ENCODE data around the gene MED28.
"Not testable (repeated sequence)": the region's sequence is repeated elsewhere in the genome, so short reads cannot be mapped to it uniquely, and the experiment has no call there.

MED28 gene

DNA sequence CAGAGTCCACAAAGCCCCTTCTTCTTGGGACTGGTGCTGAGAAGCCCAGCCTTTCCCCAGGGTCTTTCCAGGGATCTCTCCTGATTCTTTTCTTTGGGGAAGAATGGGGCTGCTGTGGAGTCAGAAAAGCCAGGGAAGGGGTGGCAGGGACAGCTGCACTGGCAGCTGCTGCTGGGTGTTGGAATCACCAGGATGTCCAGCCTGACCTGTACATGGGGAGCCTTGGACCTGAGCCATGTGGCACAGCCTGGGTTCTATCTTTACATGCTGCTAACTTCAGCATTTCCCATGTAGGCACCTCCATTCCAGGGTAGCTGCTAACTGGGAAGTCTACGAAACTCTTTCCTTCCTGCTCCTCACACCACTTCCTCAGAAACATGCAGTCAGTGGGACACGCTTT is 36.0 kb downstream of the MED28 start:
- TF ChIP-seq TARDBP (IDR thresholded peaks at IDR 0.05) (no peak), ELF4 (IDR thresholded peaks at IDR 0.05) (no peak), BHLHE40 (IDR thresholded peaks at IDR 0.05; ENCODE audit: borderline replicate concordance) (no peak)
- POLR2A ChIA-PET = no interaction called here
- no peak for DNase-seq (ENCODE audit: extremely low spot score)
- CTCF ChIA-PET = no interaction called here

DNA sequence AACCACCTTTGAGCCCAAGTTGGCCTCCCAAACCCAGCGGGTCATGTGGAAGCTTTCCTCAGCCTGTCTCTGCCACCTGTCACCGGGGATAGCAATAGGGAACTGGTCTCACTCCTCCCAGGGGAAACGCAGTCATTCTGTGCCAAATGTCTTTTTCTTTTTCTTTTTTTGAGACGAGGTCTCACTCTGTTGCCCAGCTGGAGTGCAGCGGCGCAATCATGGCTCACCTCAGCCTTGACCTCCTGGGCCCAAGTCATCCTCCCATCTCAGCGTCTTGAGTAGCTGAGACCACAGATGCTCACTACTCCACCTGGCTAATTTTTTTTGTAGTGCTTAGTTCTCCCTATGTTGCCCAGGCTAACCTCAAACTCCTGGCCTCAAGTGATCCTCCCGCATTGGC is 40.3 kb downstream of the MED28 start:
- ChIA-PET CTCF (interaction anchor here (0.6 kb wide), 1 partner anchor 18 kb away, joined by 3 read pairs; no protein-coding TSS in a partner anchor), POLR2A (no interaction called here)
- TF ChIP-seq ZNF384 (IDR thresholded peaks at IDR 0.05) (no peak), FOXK2 (IDR thresholded peaks at IDR 0.05) (no peak)
- TF ChIP-seq, protein P1, sequence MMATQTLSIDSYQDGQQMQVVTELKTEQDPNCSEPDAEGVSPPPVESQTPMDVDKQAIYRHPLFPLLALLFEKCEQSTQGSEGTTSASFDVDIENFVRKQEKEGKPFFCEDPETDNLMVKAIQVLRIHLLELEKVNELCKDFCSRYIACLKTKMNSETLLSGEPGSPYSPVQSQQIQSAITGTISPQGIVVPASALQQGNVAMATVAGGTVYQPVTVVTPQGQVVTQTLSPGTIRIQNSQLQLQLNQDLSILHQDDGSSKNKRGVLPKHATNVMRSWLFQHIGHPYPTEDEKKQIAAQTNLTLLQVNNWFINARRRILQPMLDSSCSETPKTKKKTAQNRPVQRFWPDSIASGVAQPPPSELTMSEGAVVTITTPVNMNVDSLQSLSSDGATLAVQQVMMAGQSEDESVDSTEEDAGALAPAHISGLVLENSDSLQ (IDR thresholded peaks at IDR 0.05) = no peak
- no peak for DNase-seq (ENCODE audit: extremely low spot score)

DNA sequence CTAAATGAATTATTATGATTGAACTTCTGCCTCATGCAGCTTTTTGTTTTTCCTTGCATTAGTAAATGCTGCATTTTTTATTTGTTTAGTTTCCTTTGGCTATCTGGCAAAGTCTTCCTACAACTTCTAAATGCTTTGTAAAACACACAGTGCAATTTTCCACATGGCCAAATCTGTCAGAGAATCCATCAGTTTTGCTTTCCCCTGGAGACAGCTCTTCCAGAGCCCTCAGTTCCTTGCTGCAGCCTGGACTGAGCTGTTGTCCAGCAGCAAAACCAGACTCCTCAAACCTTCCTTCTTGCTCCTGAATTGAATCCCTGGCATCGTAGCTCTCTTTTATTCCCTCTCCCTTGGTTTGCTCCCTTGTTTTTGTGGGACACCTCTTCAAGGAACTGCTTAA is 42.6 kb downstream of the MED28 start:
- POLR2A ChIA-PET = no interaction called here
- TF ChIP-seq FOXM1 (IDR thresholded peaks at IDR 0.05; ENCODE audit: borderline replicate concordance) (no peak), ARNT (IDR thresholded peaks at IDR 0.05) (no peak), NFRKB (IDR thresholded peaks at IDR 0.05) (no peak), FOXA1 (IDR thresholded peaks at IDR 0.05) (no peak), L3MBTL2 (conservative IDR thresholded peaks at IDR 0.05) (no peak), LEF1 (IDR thresholded peaks at IDR 0.05; ENCODE audit: borderline replicate concordance) (no peak), ELF4 (IDR thresholded peaks at IDR 0.05) (no peak), SUZ12 (IDR thresholded peaks at IDR 0.05) (no peak), CTBP1 (IDR thresholded peaks at IDR 0.05; ENCODE audit: borderline replicate concordance) (no peak), ZNF384 (IDR thresholded peaks at IDR 0.05) (no peak), FOXK2 (IDR thresholded peaks at IDR 0.05) (no peak), BHLHE40 (IDR thresholded peaks at IDR 0.05; ENCODE audit: borderline replicate concordance) (no peak), TARDBP (IDR thresholded peaks at IDR 0.05) (no peak), HDGF (IDR thresholded peaks at IDR 0.05; ENCODE audit: borderline replicate concordance) (no peak), SP1 (IDR thresholded peaks at IDR 0.05) (no peak)
- TF ChIP-seq, protein P1 (IDR thresholded peaks at IDR 0.05) = no peak
- DNase-seq (ENCODE audit: extremely low spot score) = no peak
- CTCF ChIA-PET = no interaction called here

DNA sequence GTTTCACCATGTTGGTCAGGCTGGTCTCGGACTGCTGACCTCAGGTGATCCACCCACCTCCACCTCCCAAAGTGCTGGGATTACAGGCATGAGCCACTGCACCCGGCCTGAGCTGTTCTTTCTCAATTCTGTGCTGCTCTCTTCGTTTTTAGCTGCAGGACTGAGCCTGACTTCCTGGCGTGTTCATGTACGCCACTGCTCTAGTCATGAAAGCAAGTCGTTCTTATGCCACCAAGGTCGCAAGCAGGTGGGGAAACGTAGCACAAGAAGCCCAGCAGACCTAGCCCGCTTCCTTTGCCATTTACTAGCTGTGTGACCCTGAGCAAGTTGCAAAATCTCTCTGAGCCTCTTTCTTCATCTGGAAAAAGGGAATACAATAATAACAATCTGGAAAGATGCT is 43.4 kb downstream of the MED28 start:
- TF ChIP-seq HDGF (IDR thresholded peaks at IDR 0.05; ENCODE audit: borderline replicate concordance) (no peak), FOXA1 (IDR thresholded peaks at IDR 0.05) (no peak), LEF1 (IDR thresholded peaks at IDR 0.05; ENCODE audit: borderline replicate concordance) (no peak), ZNF384 (IDR thresholded peaks at IDR 0.05) (no peak), NFRKB (IDR thresholded peaks at IDR 0.05) (no peak), ARNT (IDR thresholded peaks at IDR 0.05) (no peak), BHLHE40 (IDR thresholded peaks at IDR 0.05; ENCODE audit: borderline replicate concordance) (no peak), CTBP1 (IDR thresholded peaks at IDR 0.05; ENCODE audit: borderline replicate concordance) (no peak), TARDBP (IDR thresholded peaks at IDR 0.05) (no peak), SUZ12 (IDR thresholded peaks at IDR 0.05) (no peak), FOXK2 (IDR thresholded peaks at IDR 0.05) (no peak), L3MBTL2 (conservative IDR thresholded peaks at IDR 0.05) (no peak), SP1 (IDR thresholded peaks at IDR 0.05) (no peak), ELF4 (IDR thresholded peaks at IDR 0.05) (no peak), FOXM1 (IDR thresholded peaks at IDR 0.05; ENCODE audit: borderline replicate concordance) (no peak)
- TF ChIP-seq, protein P1 (IDR thresholded peaks at IDR 0.05) = no peak
- DNase-seq (ENCODE audit: extremely low spot score) = no peak
- ChIA-PET POLR2A (interaction anchor here (1.2 kb wide), 1 partner anchor 9 kb away, joined by 3 read pairs; no protein-coding TSS in a partner anchor), CTCF (no interaction called here)

DNA sequence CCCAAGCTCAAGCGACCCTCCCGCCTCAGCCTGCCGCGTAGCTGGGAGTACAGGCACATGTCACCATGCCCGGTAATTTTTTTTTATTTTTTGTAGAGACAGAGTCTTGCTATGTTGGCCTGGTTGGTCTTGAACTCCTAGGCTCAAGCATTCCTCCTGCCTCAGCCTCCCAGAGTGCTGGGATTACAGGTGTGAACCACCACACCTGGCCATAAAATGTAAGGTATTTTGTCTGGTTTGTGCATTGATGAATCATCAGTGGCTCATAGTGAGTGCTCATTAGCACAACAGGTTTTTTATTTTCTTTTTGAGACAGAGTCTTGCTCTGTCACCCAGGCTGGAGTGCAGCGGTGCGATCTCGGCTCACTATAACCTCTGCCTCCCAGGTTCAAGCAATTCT is 44.8 kb downstream of the MED28 start:
- DNase-seq (ENCODE audit: extremely low spot score); CTCF ChIA-PET; POLR2A ChIA-PET: not testable (repeated sequence)

DNA sequence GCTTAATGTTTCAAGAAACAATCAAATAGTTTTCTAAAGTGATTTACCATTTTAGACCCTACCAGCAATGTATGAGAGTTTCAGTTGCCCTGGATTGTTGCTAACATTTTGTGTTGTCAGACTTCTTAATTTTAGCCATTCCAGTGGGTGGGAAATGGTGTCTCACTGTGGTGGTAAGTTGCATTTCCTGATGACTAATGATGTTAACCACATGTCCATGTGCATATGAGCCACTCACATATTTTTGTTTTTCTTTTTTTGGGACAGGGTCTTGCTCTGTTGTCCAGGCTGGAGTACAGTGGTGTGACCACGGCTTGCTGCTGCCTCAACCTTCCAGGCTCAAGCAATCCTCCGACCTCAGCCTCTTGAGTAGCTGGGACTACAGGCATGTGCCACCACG is 48.3 kb downstream of the MED28 start:
- TF ChIP-seq FOXK2 (IDR thresholded peaks at IDR 0.05) (no peak), CTBP1 (IDR thresholded peaks at IDR 0.05; ENCODE audit: borderline replicate concordance) (no peak), ARNT (IDR thresholded peaks at IDR 0.05) (no peak), LEF1 (IDR thresholded peaks at IDR 0.05; ENCODE audit: borderline replicate concordance) (no peak), HDGF (IDR thresholded peaks at IDR 0.05; ENCODE audit: borderline replicate concordance) (no peak), BHLHE40 (IDR thresholded peaks at IDR 0.05; ENCODE audit: borderline replicate concordance) (no peak), ELF4 (IDR thresholded peaks at IDR 0.05) (no peak), SUZ12 (IDR thresholded peaks at IDR 0.05) (no peak), NFRKB (IDR thresholded peaks at IDR 0.05) (no peak), TARDBP (IDR thresholded peaks at IDR 0.05) (no peak), FOXA1 (IDR thresholded peaks at IDR 0.05) (no peak), FOXM1 (IDR thresholded peaks at IDR 0.05; ENCODE audit: borderline replicate concordance) (no peak)
- ChIA-PET POLR2A (no interaction called here), CTCF (no interaction called here)
- DNase-seq (ENCODE audit: extremely low spot score) = no peak

DNA sequence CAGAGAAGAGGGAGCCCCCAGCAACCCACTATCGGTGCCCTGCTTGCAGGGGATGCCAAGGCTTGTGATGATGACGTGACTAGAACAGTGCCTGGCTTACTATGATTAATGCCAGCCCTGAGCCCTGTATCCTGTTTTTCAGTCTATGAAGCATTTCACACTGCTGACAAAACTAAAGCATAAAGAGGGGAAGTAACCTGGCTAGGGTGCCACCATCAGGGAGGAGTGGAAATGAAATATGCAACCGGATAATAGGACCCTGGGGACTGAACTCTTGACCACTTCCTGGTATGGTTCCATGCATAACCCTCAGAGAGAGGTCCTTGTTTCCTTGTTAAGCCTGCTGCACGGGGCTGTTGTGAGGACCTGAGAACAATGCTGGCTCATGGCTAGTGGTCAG is 50.3 kb downstream of the MED28 start:
- TF ChIP-seq TARDBP (IDR thresholded peaks at IDR 0.05) = no peak
- TF ChIP-seq L3MBTL2 (conservative IDR thresholded peaks at IDR 0.05) = no peak
- no peak for TF ChIP-seq FOXM1 (IDR thresholded peaks at IDR 0.05; ENCODE audit: borderline replicate concordance)
- no peak for TF ChIP-seq FOXK2 (IDR thresholded peaks at IDR 0.05)
- TF ChIP-seq LEF1 (IDR thresholded peaks at IDR 0.05; ENCODE audit: borderline replicate concordance) = no peak
- TF ChIP-seq, protein P1 (IDR thresholded peaks at IDR 0.05) = no peak
- no peak for TF ChIP-seq ZNF384 (IDR thresholded peaks at IDR 0.05)
- TF ChIP-seq ELF4 (IDR thresholded peaks at IDR 0.05) = no peak
- TF ChIP-seq NFRKB (IDR thresholded peaks at IDR 0.05) = no peak
- TF ChIP-seq CTBP1 (IDR thresholded peaks at IDR 0.05; ENCODE audit: borderline replicate concordance) = no peak
- no peak for TF ChIP-seq SP1 (IDR thresholded peaks at IDR 0.05)
- TF ChIP-seq FOXA1 (IDR thresholded peaks at IDR 0.05) = no peak
- no peak for TF ChIP-seq SUZ12 (IDR thresholded peaks at IDR 0.05)
- TF ChIP-seq HDGF (IDR thresholded peaks at IDR 0.05; ENCODE audit: borderline replicate concordance) = no peak
- no peak for TF ChIP-seq ARNT (IDR thresholded peaks at IDR 0.05)
- no peak for DNase-seq (ENCODE audit: extremely low spot score)
- CTCF ChIA-PET = interaction anchor here (1.1 kb wide), 1 partner anchor 9 kb away, joined by 3 read pairs; no protein-coding TSS in a partner anchor
- POLR2A ChIA-PET = no interaction called here
